HG03342 (cell line): ENCODE measurements around the gene TNIK.
"Not testable (repeated sequence)": the region's sequence is repeated elsewhere in the genome, so short reads cannot be mapped to it uniquely, and the experiment has no call there.

ENCODE experiments used
- ATAC-seq: cut with Tn5 transposase; IDR thresholded peaks from one replicate; pipeline ENCODE4 v1.9.1; 2021; ENCODE audit warnings: mild to moderate bottlenecking, moderate library complexity; ENCODE audit not compliant: unreplicated experiment

TNIK gene

GRCh38 chr3:171446801-171447578 is 13.2 kb downstream of the TNIK start:
- no peak for ATAC-seq

GRCh38 chr3:171446301-171446700 is 13.9 kb downstream of the TNIK start:
- no peak for ATAC-seq

- no peak for ATAC-seq
These were observed 14.5 kb downstream of the TNIK start for GRCh38 chr3:171445620-171446204.

- no peak for ATAC-seq
These were observed 16.1 kb downstream of the TNIK start for GRCh38 chr3:171444001-171444690.

- no peak for ATAC-seq
These were observed 16.8 kb downstream of the TNIK start for GRCh38 chr3:171443211-171443957.

GRCh38 chr3:171442184-171442583 is 18.0 kb downstream of the TNIK start:
- no peak for ATAC-seq

- no peak for ATAC-seq
These were observed 18.8 kb downstream of the TNIK start for GRCh38 chr3:171441381-171441780.

- no peak for ATAC-seq
These were observed 20.2 kb downstream of the TNIK start for GRCh38 chr3:171439996-171440395.

- ATAC-seq, result no peak
These were observed 23.0 kb downstream of the TNIK start for GRCh38 chr3:171437115-171437756.

GRCh38 chr3:171436380-171436779 is 23.8 kb downstream of the TNIK start:
- ATAC-seq, result no peak

- no peak for ATAC-seq
These were observed 24.4 kb downstream of the TNIK start for GRCh38 chr3:171435757-171436156.

GRCh38 chr3:171435143-171435542 is 25.1 kb downstream of the TNIK start:
- ATAC-seq, result no peak

- ATAC-seq, result no peak
These were observed 27.7 kb downstream of the TNIK start for GRCh38 chr3:171432548-171432947.

- ATAC-seq, result no peak
These were observed 28.7 kb downstream of the TNIK start for GRCh38 chr3:171431550-171431949.

GRCh38 chr3:171430530-171430929 is 29.7 kb downstream of the TNIK start:
- ATAC-seq, result no peak

- ATAC-seq, result no peak
These were observed 30.6 kb downstream of the TNIK start for GRCh38 chr3:171429635-171430034.

GRCh38 chr3:171428892-171429291 is 31.3 kb downstream of the TNIK start:
- ATAC-seq, result no peak

GRCh38 chr3:171428321-171428787 is 31.9 kb downstream of the TNIK start:
- ATAC-seq, result no peak

- ATAC-seq, result no peak
These were observed 32.4 kb downstream of the TNIK start for GRCh38 chr3:171427771-171428320.

- ATAC-seq, result not testable (repeated sequence)
These were observed 36.1 kb downstream of the TNIK start for GRCh38 chr3:171424063-171424462.
